GM12878 (cell line): Measurements from ENCODE around the gene KRTAP2-1. TPM values are rescaled to one million over a fixed set of nuclear protein-coding genes. Genes with fewer than 3 reads are reported as not detected.

Experiments
- ATAC-seq: fragments of 200-7000 bp; cut with Tn5 transposase; 3 replicates; pipeline ENCODE4 v1.9.1; 2020; ENCODE audit warnings: mild to moderate bottlenecking, moderate library complexity
- BruUV-seq: library from RNA; stranded (reverse); fragments of 400-500 nt; replicated peaks from 2 replicates; lab custom pipeline; 2021; lab: Mats Ljungman, UMichigan
- CTCF ChIA-PET: fragments of 300-600 bp; sonication (Branson Sonifier 250); formaldehyde crosslinking; extraction: SDS; loops from one replicate; lab custom pipeline; 2021; ENCODE audit warnings: inconsistent platforms; lab: Yijun Ruan, JAX
- POLR2A ChIA-PET: fragments of 350-600 bp; formaldehyde crosslinking; extraction: SDS; loops from one replicate; lab custom pipeline; 2021; ENCODE audit warnings: inconsistent platforms; lab: Charles Lee
- RAD21 ChIA-PET: fragments of 300-600 bp; sonication (Branson Sonifier 250); formaldehyde crosslinking; loops from one replicate; lab custom pipeline; 2023; ENCODE audit warnings: antibody characterized with exemption; ENCODE audit not compliant: unreplicated experiment; lab: Charles Lee
- SMC1A ChIA-PET: fragments of 300-600 bp; sonication (Branson Sonifier 250); formaldehyde crosslinking; loops from one replicate; lab custom pipeline; 2023; ENCODE audit not compliant: unreplicated experiment, uncharacterized antibody; lab: Charles Lee
- DNase-seq: peaks from one replicate; pipeline ENCODE4 v3.0.0-alpha.2; 2011; ENCODE audit warnings: low read depth, low spot score
- FAIRE-seq: peaks from 3 replicates; lab custom pipeline; 2011; peaks lifted over from hg19 to GRCh38; lab: Jason Lieb, UNC
- H2AFZ ChIP-seq: 2 replicates; pipeline ENCODE4 v1.6.0; 2011; ENCODE audit warnings: low read depth, low read length, control low read depth; ENCODE audit not compliant: control insufficient read depth
- H3K27ac ChIP-seq: 2 replicates; pipeline ENCODE4 v1.5.1; 2011; ENCODE audit warnings: control low read depth; ENCODE audit not compliant: control insufficient read depth, insufficient read depth
- H3K27me3 ChIP-seq, 2 experiments: replicated peaks in 1 of 2; 2 replicates each; pipeline versions ENCODE4 v1.6.0 to v1.6.1; 2011; ENCODE audit warnings: low read length in 1 of 2; ENCODE audit not compliant: control insufficient read depth in 2 of 2, insufficient read depth in 2 of 2
- H3K36me3 ChIP-seq, 2 experiments: 2 replicates each; pipeline ENCODE4 v1.5.1; 2011; ENCODE audit warnings: low read length in 1 of 2; ENCODE audit not compliant: control insufficient read depth in 2 of 2, insufficient read depth in 2 of 2
- H3K4me1 ChIP-seq: 2 replicates; pipeline ENCODE4 v1.6.1; 2011; ENCODE audit warnings: mild to moderate bottlenecking, low read length, moderate library complexity, mixed read lengths; ENCODE audit not compliant: control insufficient read depth, insufficient read depth
- H3K4me2 ChIP-seq: 2 replicates; pipeline ENCODE4 v1.6.0; 2011; ENCODE audit warnings: control low read depth; ENCODE audit not compliant: control insufficient read depth, insufficient read depth
- H3K4me3 ChIP-seq: fragments of 200-600 bp; sonication (generic); 2 replicates; pipeline ENCODE4 v1.5.1; 2016
- H3K79me2 ChIP-seq: 2 replicates; pipeline ENCODE4 v1.6.0; 2011; ENCODE audit warnings: low read length; ENCODE audit not compliant: control insufficient read depth, insufficient read depth
- H3K9ac ChIP-seq: 2 replicates; pipeline ENCODE4 v1.8.0; 2011; ENCODE audit warnings: low read length, control low read depth, mixed read lengths; ENCODE audit not compliant: control insufficient read depth, insufficient read depth
- H3K9me3 ChIP-seq: replicated peaks from 3 replicates; pipeline ENCODE4 v1.5.1; 2011; ENCODE audit warnings: mild to moderate bottlenecking, low read length; ENCODE audit not compliant: control insufficient read depth, insufficient read depth
- H4K20me1 ChIP-seq: 2 replicates; pipeline ENCODE4 v1.6.0; 2011; ENCODE audit not compliant: control insufficient read depth, insufficient read depth
- BACH1 ChIP-seq: fragments of 450-650 bp; IDR thresholded peaks from 2 replicates; pipeline ENCODE4 v1.6.1; 2017; ENCODE audit warnings: mild to moderate bottlenecking, borderline replicate concordance
- CEBPB ChIP-seq, 2 experiments: fragments of 150-350 bp in 1 of 2; IDR thresholded peaks; 2 replicates each; pipeline ENCODE4 v1.6.1; 2012 to 2014; ENCODE audit warnings: low read depth in 2 of 2, low read length in 2 of 2, borderline replicate concordance in 1 of 2, inconsistent platforms in 1 of 2
- E2F8 ChIP-seq: fragments of 450-650 bp; IDR thresholded peaks from 2 replicates; pipeline ENCODE4 v1.6.1; 2018; ENCODE audit warnings: mild to moderate bottlenecking, low read depth, moderate library complexity; ENCODE audit not compliant: partially characterized antibody
- ETV6 ChIP-seq, 2 experiments: fragments of 450-650 bp in 1 of 2; IDR thresholded peaks in 1 of 2; conservative IDR thresholded peaks in 1 of 2; 2 replicates each; pipeline ENCODE4 v1.6.1; 2014; ENCODE audit warnings: antibody characterized with exemption in 1 of 2, borderline replicate concordance in 1 of 2, low read depth in 1 of 2, mild to moderate bottlenecking in 1 of 2, moderate library complexity in 1 of 2
- HSF1 ChIP-seq: fragments of 150-350 bp; IDR thresholded peaks from 2 replicates; pipeline ENCODE4 v1.6.1; 2014; ENCODE audit warnings: mild to moderate bottlenecking, low read depth, low read length
- IRF5 ChIP-seq: fragments of 450-650 bp; IDR thresholded peaks from 2 replicates; pipeline ENCODE4 v1.6.1; 2017; ENCODE audit warnings: borderline replicate concordance
- JUND ChIP-seq: IDR thresholded peaks from 2 replicates; pipeline ENCODE4 v1.6.1; 2012; ENCODE audit warnings: low read depth, mild to moderate bottlenecking, low read length, improper control_type of control experiment, moderate library complexity
- MYB ChIP-seq: fragments of 150-350 bp; IDR thresholded peaks from 2 replicates; pipeline ENCODE4 v1.6.1; 2014; ENCODE audit warnings: mild to moderate bottlenecking, low read depth, low read length, borderline replicate concordance
- POLR2AphosphoS2 ChIP-seq: IDR thresholded peaks from 2 replicates; pipeline ENCODE4 v1.6.1; 2011; ENCODE audit warnings: low read depth, mild to moderate bottlenecking, low read length, improper control_type of control experiment, moderate library complexity
- POLR2AphosphoS5 ChIP-seq: IDR thresholded peaks from 2 replicates; pipeline ENCODE4 v1.6.1; 2011; ENCODE audit warnings: mild to moderate bottlenecking, low read length, inconsistent platforms
- SIX5 ChIP-seq: IDR thresholded peaks from 2 replicates; pipeline ENCODE4 v1.6.1; 2011; ENCODE audit warnings: mild to moderate bottlenecking, low read depth, low read length, moderate library complexity; ENCODE audit not compliant: severe bottlenecking
- ZBED1 ChIP-seq: IDR thresholded peaks from 2 replicates; pipeline ENCODE4 v1.6.1; 2016; ENCODE audit warnings: borderline replicate concordance
- ZSCAN29 ChIP-seq: fragments of 450-650 bp; IDR thresholded peaks from 2 replicates; pipeline ENCODE4 v1.6.1; 2017; ENCODE audit warnings: mild to moderate bottlenecking, moderate library complexity
- ZZZ3 ChIP-seq: IDR thresholded peaks from 2 replicates; pipeline ENCODE4 v1.6.1; 2011; ENCODE audit warnings: low read depth; ENCODE audit not compliant: control insufficient read depth, insufficient read length
- WGBS: methylation state at CpG from one replicate; pipeline ENCODE4 v1.1.6; 2016; ENCODE audit warnings: low lambda C conversion rate; ENCODE audit not compliant: insufficient replicate concordance, insufficient coverage; ENCODE audit errors: missing lambda C conversion rate; 5-methylcytosine and 5-hydroxymethylcytosine counted together
- in situ Hi-C: fragments of 300-500 bp; cut with MboI; formaldehyde crosslinking; loops from 9 replicates; pipeline ENCODE4 v1.14.3; 2018; ENCODE audit warnings: mixed read lengths
- intact Hi-C: fragments of 100-400 bp; cut with micrococcal nuclease; formaldehyde crosslinking; loops from one replicate; pipeline ENCODE4 v1.14.2; 2022; ENCODE audit not compliant: unreplicated experiment
- polyA plus RNA-seq, 11 experiments: library from polyadenylated mRNA; depleted of rRNA in 4 of 11; unstranded in 6 of 11; stranded (reverse) in 5 of 11; fragments of >200 nt; fragmentation: Nextera tagmentation in 4 of 11; fragmentation: Illumina TruSeq in 1 of 11; extraction: Ambion mirVana in 4 of 11; extraction: Trizol in 1 of 11; gene quantifications; 1 replicate in 1 of 11; 2 replicates in 10 of 11; pipeline versions ENCODE4 v1.2.1 to v1.2.3, GENCODE V29; 2011 to 2016; ENCODE audit warnings: inconsistent platforms in 2 of 11, missing spikeins in 2 of 11, low read depth in 1 of 11
- total RNA-seq, 4 experiments: library from RNA; depleted of rRNA in 3 of 4; stranded (reverse); fragments of >200 nt in 3 of 4; fragmentation: Illumina TruSeq in 1 of 4; extraction: Trizol in 1 of 4; gene quantifications; 2 replicates each; pipeline versions ENCODE4 v1.2.1 to v1.2.3, GENCODE V29; 2013 to 2021
- TF ChIP-seq, protein P1 (sequence below): fragments of 450-650 bp; IDR thresholded peaks from 2 replicates; pipeline ENCODE4 v1.6.1; 2017; ENCODE audit warnings: mild to moderate bottlenecking, moderate library complexity

Gene KRTAP2-1
- total and polyA plus RNA-seq, 10 of the 15 experiments (the other 5 are each of a cell fraction or from before 2014, with no cell fraction given): not detected

DNA sequence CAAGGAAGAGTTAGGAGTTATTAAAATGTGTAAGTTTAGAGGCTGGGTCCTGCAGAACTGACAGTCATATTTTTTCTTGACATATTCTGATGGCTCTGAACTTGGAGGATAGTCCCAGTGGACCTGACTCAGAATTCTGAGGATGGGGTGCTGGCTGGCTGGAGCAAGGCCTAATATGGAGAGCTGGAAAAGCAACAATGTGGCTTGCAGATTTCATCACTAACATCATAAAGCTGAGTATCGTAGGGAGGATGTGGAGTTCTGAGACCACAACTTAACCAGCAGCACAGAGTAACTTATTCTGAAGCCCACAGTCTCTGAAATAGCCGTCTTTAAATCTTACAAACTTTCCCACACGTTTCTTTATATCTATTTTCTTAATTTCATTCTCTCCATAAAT, 22.4 kb downstream of the KRTAP2-1 start:
- H3K36me3 ChIP-seq: no peaks in the 10 kb centered on the region
- TF ChIP-seq HSF1 (no peak), ZBED1 (no peak), E2F8 (no peak), ETV6 (conservative IDR thresholded peaks at IDR 0.05 in 1 of 2, IDR thresholded peaks at IDR 0.05 in 1 of 2; ENCODE audit: borderline replicate concordance in 1 of 2, low read depth in 1 of 2) (no peak), POLR2AphosphoS2 (no peak), SIX5 (no peak), CEBPB (IDR thresholded peaks at IDR 0.05; ENCODE audit: borderline replicate concordance in 1 of 2, low read depth in 2 of 2, low read length in 2 of 2) (no peak), BACH1 (no peak), ZSCAN29 (no peak), ZZZ3 (no peak), POLR2AphosphoS5 (no peak), IRF5 (no peak), JUND (no peak), MYB (no peak)
- TF ChIP-seq, protein P1, sequence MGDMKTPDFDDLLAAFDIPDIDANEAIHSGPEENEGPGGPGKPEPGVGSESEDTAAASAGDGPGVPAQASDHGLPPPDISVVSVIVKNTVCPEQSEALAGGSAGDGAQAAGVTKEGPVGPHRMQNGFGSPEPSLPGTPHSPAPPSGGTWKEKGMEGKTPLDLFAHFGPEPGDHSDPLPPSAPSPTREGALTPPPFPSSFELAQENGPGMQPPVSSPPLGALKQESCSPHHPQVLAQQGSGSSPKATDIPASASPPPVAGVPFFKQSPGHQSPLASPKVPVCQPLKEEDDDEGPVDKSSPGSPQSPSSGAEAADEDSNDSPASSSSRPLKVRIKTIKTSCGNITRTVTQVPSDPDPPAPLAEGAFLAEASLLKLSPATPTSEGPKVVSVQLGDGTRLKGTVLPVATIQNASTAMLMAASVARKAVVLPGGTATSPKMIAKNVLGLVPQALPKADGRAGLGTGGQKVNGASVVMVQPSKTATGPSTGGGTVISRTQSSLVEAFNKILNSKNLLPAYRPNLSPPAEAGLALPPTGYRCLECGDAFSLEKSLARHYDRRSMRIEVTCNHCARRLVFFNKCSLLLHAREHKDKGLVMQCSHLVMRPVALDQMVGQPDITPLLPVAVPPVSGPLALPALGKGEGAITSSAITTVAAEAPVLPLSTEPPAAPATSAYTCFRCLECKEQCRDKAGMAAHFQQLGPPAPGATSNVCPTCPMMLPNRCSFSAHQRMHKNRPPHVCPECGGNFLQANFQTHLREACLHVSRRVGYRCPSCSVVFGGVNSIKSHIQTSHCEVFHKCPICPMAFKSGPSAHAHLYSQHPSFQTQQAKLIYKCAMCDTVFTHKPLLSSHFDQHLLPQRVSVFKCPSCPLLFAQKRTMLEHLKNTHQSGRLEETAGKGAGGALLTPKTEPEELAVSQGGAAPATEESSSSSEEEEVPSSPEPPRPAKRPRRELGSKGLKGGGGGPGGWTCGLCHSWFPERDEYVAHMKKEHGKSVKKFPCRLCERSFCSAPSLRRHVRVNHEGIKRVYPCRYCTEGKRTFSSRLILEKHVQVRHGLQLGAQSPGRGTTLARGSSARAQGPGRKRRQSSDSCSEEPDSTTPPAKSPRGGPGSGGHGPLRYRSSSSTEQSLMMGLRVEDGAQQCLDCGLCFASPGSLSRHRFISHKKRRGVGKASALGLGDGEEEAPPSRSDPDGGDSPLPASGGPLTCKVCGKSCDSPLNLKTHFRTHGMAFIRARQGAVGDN: no peak

More for the DNA sequence above, 22.4 kb downstream of the KRTAP2-1 start:
- FAIRE-seq (no peak), DNase-seq (no peak), ATAC-seq (no peak)
- H4K20me1 ChIP-seq: no peaks in the 10 kb centered on the region
- 19% methylated on average over 3 of the region's 3 CpGs for WGBS
- intact Hi-C loops (no loop called here), in situ Hi-C loops (no loop called here)
- no peak overlapping the region for H3K9ac ChIP-seq
- H3K4me3 ChIP-seq: no peak overlapping the region
- CTCF ChIA-PET: no interaction called here
- RAD21 ChIA-PET: no interaction called here
- no peak overlapping the region for H2AFZ ChIP-seq
- H3K27ac ChIP-seq: no peak overlapping the region
- POLR2A ChIA-PET: no interaction called here
- no TSS peak for BruUV-seq
- H3K9me3 ChIP-seq: no peaks in the 10 kb centered on the region
- no peaks in the 10 kb centered on the region for H3K79me2 ChIP-seq
- SMC1A ChIA-PET: no interaction called here
- no peaks in the 10 kb centered on the region for H3K4me1 ChIP-seq
- H3K27me3 ChIP-seq: 0 out of 4 replicates have a peak, but pooled peaks cover 0 to 3% of the 10 kb centered on the region in 2 experiments
- no peak overlapping the region for H3K4me2 ChIP-seq
